OCI-LY1 (cell line): ENCODE data around the gene WNT7B.
A peak's percentile ranks its signal among the peaks of the same experiment; 100 is the strongest.
"Not testable (repeated sequence)": the region's sequence is repeated elsewhere in the genome, so short reads cannot be mapped to it uniquely, and the experiment has no call there.

Experiments
- H2AFZ ChIP-seq: fragments of 200-600 bp; sonication (generic), shearing (Covaris generic); 2 replicates; pipeline ENCODE4 v1.6.0; 2014; ENCODE audit warnings: antibody characterized with exemption, mild to moderate bottlenecking, low read length
- H3F3A ChIP-seq: fragments of 200-600 bp; sonication (generic), shearing (Covaris generic); 2 replicates; pipeline ENCODE4 v1.6.0; 2014; ENCODE audit warnings: mild to moderate bottlenecking, antibody characterized with exemption, low read length, moderate library complexity; ENCODE audit not compliant: insufficient read depth
- H3K27ac ChIP-seq: fragments of 200-600 bp; sonication (generic); 2 replicates; pipeline ENCODE4 v1.5.1; 2014; ENCODE audit warnings: low read length, mixed run types, mild to moderate bottlenecking, low read depth; ENCODE audit not compliant: poor library complexity, severe bottlenecking
- H3K27me3 ChIP-seq: fragments of 200-600 bp; sonication (generic); 2 replicates; pipeline ENCODE4 v1.6.0; 2014; ENCODE audit warnings: antibody characterized with exemption, mild to moderate bottlenecking, low read length, moderate library complexity; ENCODE audit not compliant: insufficient read depth
- H3K36me3 ChIP-seq: fragments of 200-600 bp; sonication (generic); 2 replicates; pipeline ENCODE4 v1.6.1; 2014; ENCODE audit warnings: mild to moderate bottlenecking, antibody characterized with exemption, low read length, moderate library complexity, mixed read lengths; ENCODE audit not compliant: insufficient read depth
- H3K4me1 ChIP-seq: fragments of 200-600 bp; sonication (generic); 2 replicates; pipeline ENCODE4 v1.5.1; 2014; ENCODE audit warnings: mild to moderate bottlenecking, low read length, moderate library complexity; ENCODE audit not compliant: insufficient read depth, severe bottlenecking
- H3K4me2 ChIP-seq: fragments of 200-600 bp; sonication (generic), shearing (Covaris generic); 2 replicates; pipeline ENCODE4 v1.6.1; 2014; ENCODE audit warnings: low read length
- H3K4me3 ChIP-seq: fragments of 200-600 bp; sonication (generic); 2 replicates; pipeline ENCODE4 v1.5.1; 2014; ENCODE audit warnings: low read length, low read depth, mild to moderate bottlenecking, mixed read lengths; ENCODE audit not compliant: poor library complexity, severe bottlenecking
- H3K79me2 ChIP-seq: fragments of 200-600 bp; shearing (Covaris generic); 2 replicates; pipeline ENCODE4 v1.6.1; 2016; ENCODE audit warnings: mixed run types, low read length, mixed read lengths; ENCODE audit not compliant: insufficient read depth
- H3K9ac ChIP-seq: fragments of 200-600 bp; sonication (generic), shearing (Covaris generic); 2 replicates; pipeline ENCODE4 v1.6.1; 2014; ENCODE audit warnings: mild to moderate bottlenecking, low read length, mixed read lengths
- H3K9me2 ChIP-seq: fragments of 200-600 bp; sonication (generic), shearing (Covaris generic); 2 replicates; pipeline ENCODE4 v1.6.1; 2014; ENCODE audit warnings: low read depth, mild to moderate bottlenecking, low read length, mixed read lengths
- H3K9me3 ChIP-seq: fragments of 200-600 bp; shearing (Covaris generic); 2 replicates; pipeline ENCODE4 v1.6.1; 2014; ENCODE audit warnings: low read length, mixed read lengths
- H4K20me1 ChIP-seq: fragments of 200-600 bp; sonication (generic), shearing (Covaris generic); 2 replicates; pipeline ENCODE4 v1.6.0; 2016; ENCODE audit warnings: mild to moderate bottlenecking, low read length; ENCODE audit not compliant: insufficient read depth
- CTCF ChIP-seq: fragments of 200-600 bp; sonication (generic), shearing (Covaris generic); IDR thresholded peaks from 2 replicates; pipeline ENCODE4 v1.5.1; 2017; ENCODE audit warnings: mild to moderate bottlenecking, antibody characterized with exemption, low read length, moderate library complexity, mixed read lengths
- EZH2 ChIP-seq: fragments of 200-600 bp; sonication (generic), shearing (Covaris generic); IDR thresholded peaks from 2 replicates; pipeline ENCODE4 v1.8.0; 2017; ENCODE audit warnings: borderline replicate concordance, mixed run types, mild to moderate bottlenecking, antibody characterized with exemption, low read length, moderate library complexity, mixed read lengths

The WNT7B gene

GRCh38 chr22:46006379-46007002 lies 29.5 kb upstream of the WNT7B start:
- Histone ChIP-seq H2AFZ (no peak overlapping the region), H3K4me3 (no peak overlapping the region), H3K79me2 (no peaks in the 10 kb centered on the region), H3K4me1 (peaks cover 9% of the 10 kb centered on the region), H4K20me1 (no peaks in the 10 kb centered on the region), H3K9me3 (no peaks in the 10 kb centered on the region), H3K4me2 (no peak overlapping the region), H3K36me3 (no peaks in the 10 kb centered on the region; the same call in 1 of the 2 replicates), H3F3A (no peaks in the 10 kb centered on the region), H3K9me2 (no peaks in the 10 kb centered on the region), H3K27me3 (peaks cover 6% of the 10 kb centered on the region; the same call in 1 of the 2 replicates), H3K27ac (no peak overlapping the region), H3K9ac (no peak overlapping the region)
- no peak for TF ChIP-seq EZH2
- peak; percentile 91 for TF ChIP-seq CTCF

- H2AFZ ChIP-seq, H3K9ac ChIP-seq, H3K27ac ChIP-seq: not testable (repeated sequence)
Observed at GRCh38 chr22:46005116-46005705, 28.2 kb upstream of the WNT7B start.

GRCh38 chr22:46004105-46004866 lies 27.3 kb upstream of the WNT7B start:
- H3K4me1 ChIP-seq = peaks cover 10% of the 10 kb centered on the region
- no peak overlapping the region; the same call in 1 of the 2 replicates for H3K9ac ChIP-seq
- no peaks in the 10 kb centered on the region for H3K79me2 ChIP-seq
- H3K4me2 ChIP-seq = peak overlapping the region; percentile 52; the same call in 1 of the 2 replicates
- no peaks in the 10 kb centered on the region for H3F3A ChIP-seq
- no peak overlapping the region for H3K27ac ChIP-seq
- H3K9me2 ChIP-seq = no peaks in the 10 kb centered on the region
- no peaks in the 10 kb centered on the region for H4K20me1 ChIP-seq
- TF ChIP-seq CTCF (no peak), EZH2 (no peak)
- H2AFZ ChIP-seq = no peak overlapping the region
- no peaks in the 10 kb centered on the region for H3K36me3 ChIP-seq
- H3K4me3 ChIP-seq = peak overlapping the region; percentile 21
- H3K27me3 ChIP-seq = 0 out of 2 replicates have a peak, but pooled peaks cover 4% of the 10 kb centered on the region
- H3K9me3 ChIP-seq = no peaks in the 10 kb centered on the region

More at GRCh38 chr22:46005116-46005705, 28.2 kb upstream of the WNT7B start:
- not testable (repeated sequence) for H3K4me2 ChIP-seq, H3K9me2 ChIP-seq, H3K27me3 ChIP-seq, H3K4me1 ChIP-seq, H3K79me2 ChIP-seq, H3K4me3 ChIP-seq, H4K20me1 ChIP-seq, H3K9me3 ChIP-seq, H3K36me3 ChIP-seq, H3F3A ChIP-seq
